Panc1 (cell line): ENCODE data around the gene CDYL. TPM values are rescaled to one million over a fixed set of nuclear protein-coding genes. Genes with fewer than 3 reads are reported as not detected.

Experiments
- ATAC-seq: fragments of 200-7000 bp; cut with Tn5 transposase; 2 replicates; pipeline ENCODE4 v1.9.1; 2020; ENCODE audit warnings: mild to moderate bottlenecking, moderate library complexity
- BruUV-seq: library from RNA; stranded (reverse); fragments of 400-500 nt; replicated peaks from 2 replicates; lab custom pipeline; 2021; lab: Mats Ljungman, UMichigan
- CTCF ChIA-PET: fragments of 300-600 bp; sonication (Branson Sonifier 250); formaldehyde crosslinking; loops from one replicate; lab custom pipeline; 2022; ENCODE audit warnings: antibody characterized with exemption; lab: Charles Lee
- POLR2A ChIA-PET: fragments of 300-600 bp; sonication (Branson Sonifier 250); formaldehyde crosslinking; loops from one replicate; lab custom pipeline; 2022; ENCODE audit warnings: antibody characterized with exemption; lab: Charles Lee
- DNase-seq: peaks from one replicate; pipeline ENCODE4 v3.0.0-alpha.2; 2010; ENCODE audit warnings: low read depth, low spot score
- H3K27ac ChIP-seq: 2 replicates; pipeline ENCODE4 v1.5.1; 2011; ENCODE audit warnings: mild to moderate bottlenecking, low read length, inconsistent platforms
- H3K27me3 ChIP-seq: fragments of 200-500 bp; sonication (Bioruptor generic); 2 replicates; pipeline ENCODE4 v1.6.0; 2014; ENCODE audit warnings: low read length, inconsistent platforms; ENCODE audit not compliant: control insufficient read depth, insufficient read depth
- H3K36me3 ChIP-seq: fragments of 200-500 bp; sonication (Bioruptor generic); 2 replicates; pipeline ENCODE4 v1.5.1; 2014; ENCODE audit warnings: inconsistent platforms, mild to moderate bottlenecking, low read length, moderate library complexity; ENCODE audit not compliant: control insufficient read depth, insufficient read depth
- H3K4me1 ChIP-seq: 2 replicates; pipeline ENCODE4 v1.5.1; 2011; ENCODE audit warnings: inconsistent platforms, mild to moderate bottlenecking, low read length, moderate library complexity; ENCODE audit not compliant: control insufficient read depth, insufficient read depth
- H3K4me3 ChIP-seq, 2 experiments: 2 replicates each; pipeline ENCODE4 v1.5.1; 2011 to 2012; ENCODE audit warnings: low read depth in 2 of 2, low read length in 2 of 2, mild to moderate bottlenecking in 2 of 2, inconsistent platforms in 1 of 2, moderate library complexity in 1 of 2
- H3K9me3 ChIP-seq: fragments of 200-500 bp; sonication (Bioruptor generic); 2 replicates; pipeline ENCODE4 v1.5.1; 2014; ENCODE audit warnings: low read depth, mild to moderate bottlenecking, inconsistent platforms, low read length, moderate library complexity; ENCODE audit not compliant: control insufficient read depth, insufficient read depth
- POLR2AphosphoS5 ChIP-seq: IDR thresholded peaks from 2 replicates; pipeline ENCODE4 v1.6.1; 2012; ENCODE audit warnings: mild to moderate bottlenecking, low read depth, low read length, moderate library complexity
- SIN3A ChIP-seq: IDR thresholded peaks from 2 replicates; pipeline ENCODE4 v1.6.1; 2012; ENCODE audit warnings: low read depth, mild to moderate bottlenecking, low read length, moderate library complexity, borderline replicate concordance; ENCODE audit not compliant: insufficient read depth
- TCF7L2 ChIP-seq: IDR thresholded peaks from 2 replicates; pipeline ENCODE4 v1.6.1; 2011; ENCODE audit warnings: mild to moderate bottlenecking, low read depth, low read length, inconsistent platforms
- in situ Hi-C: cut with HindIII; loops from 2 replicates; pipeline ENCODE4 v1.10.0; 2016; ENCODE audit warnings: low sequenced_read_pairs, low pct_unique_long_range_greater_than_20kb
- intact Hi-C: fragments of 100-400 bp; cut with micrococcal nuclease; formaldehyde crosslinking; loops from one replicate; pipeline ENCODE4 v1.10.0; 2022; ENCODE audit not compliant: unreplicated experiment
- total RNA-seq: library from RNA; stranded (reverse); gene quantifications from one replicate; pipeline ENCODE4 v1.2.1, GENCODE V29; 2021; ENCODE audit not compliant: unreplicated experiment
- TF ChIP-seq, protein P1 (sequence below), 2 experiments: IDR thresholded peaks; 2 replicates each; pipeline ENCODE4 v1.6.1; 2011 to 2012; ENCODE audit warnings: low read depth in 2 of 2, control low read depth in 1 of 2, low read length in 1 of 2, mild to moderate bottlenecking in 1 of 2, moderate library complexity in 1 of 2; ENCODE audit not compliant: insufficient read depth in 1 of 2
- TF ChIP-seq, protein P2 (sequence below): fragments of 450-650 bp; IDR thresholded peaks from 2 replicates; pipeline ENCODE4 v1.5.1; 2017; ENCODE audit warnings: mild to moderate bottlenecking

CDYL gene
- total RNA-seq, 1 experiment from 2014 or later: 61.4 TPM

DNA sequence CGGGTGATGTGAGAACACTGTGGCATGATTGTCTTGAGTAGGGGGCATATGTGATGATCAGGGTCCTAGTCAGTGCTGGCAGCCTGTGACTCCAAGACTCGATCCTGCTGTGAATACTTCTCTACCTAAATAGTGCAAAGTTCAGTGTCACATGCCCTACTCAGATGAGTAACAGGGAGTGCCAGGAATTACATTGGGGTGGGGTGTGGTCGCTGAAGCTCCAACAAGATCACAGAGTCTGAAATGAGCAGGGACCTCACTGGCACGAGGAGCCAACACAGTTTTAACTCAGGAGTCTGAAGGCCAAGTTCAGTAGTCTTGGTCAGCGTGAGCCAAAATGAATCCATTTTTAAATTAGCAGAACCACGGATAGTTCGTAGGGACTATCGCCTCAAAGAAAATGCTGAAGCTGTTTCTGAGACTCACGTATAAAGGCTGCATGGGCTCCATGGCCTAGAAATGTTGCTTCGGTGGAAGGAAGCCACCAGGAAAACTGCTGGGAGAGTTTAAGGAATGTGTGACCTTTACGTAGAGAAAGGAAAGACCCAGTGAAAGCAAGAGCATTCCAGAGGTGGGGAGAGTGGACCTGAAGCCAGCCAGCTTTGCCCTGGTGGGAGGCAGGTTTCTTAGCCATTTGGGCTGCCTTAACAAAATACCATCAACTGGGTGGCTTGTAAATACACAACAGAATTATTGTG, 155.5 kb downstream of the CDYL start:
- POLR2A ChIA-PET: no interaction called here
- H3K4me1 ChIP-seq: peaks cover 10% of the 10 kb centered on the region; the same call in 1 of the 2 replicates
- no TSS peak for BruUV-seq
- DNase-seq: no peak
- intact Hi-C loops: no loop called here
- H3K27me3 ChIP-seq: no peaks in the 10 kb centered on the region
- H3K27ac ChIP-seq: no peak overlapping the region
- H3K9me3 ChIP-seq: no peaks in the 10 kb centered on the region
- CTCF ChIA-PET: no interaction called here
- H3K4me3 ChIP-seq: no peak overlapping the region
- H3K36me3 ChIP-seq: no peaks in the 10 kb centered on the region
- in situ Hi-C loops: no loop called here
- ATAC-seq: no peak
- TF ChIP-seq, protein P1, sequence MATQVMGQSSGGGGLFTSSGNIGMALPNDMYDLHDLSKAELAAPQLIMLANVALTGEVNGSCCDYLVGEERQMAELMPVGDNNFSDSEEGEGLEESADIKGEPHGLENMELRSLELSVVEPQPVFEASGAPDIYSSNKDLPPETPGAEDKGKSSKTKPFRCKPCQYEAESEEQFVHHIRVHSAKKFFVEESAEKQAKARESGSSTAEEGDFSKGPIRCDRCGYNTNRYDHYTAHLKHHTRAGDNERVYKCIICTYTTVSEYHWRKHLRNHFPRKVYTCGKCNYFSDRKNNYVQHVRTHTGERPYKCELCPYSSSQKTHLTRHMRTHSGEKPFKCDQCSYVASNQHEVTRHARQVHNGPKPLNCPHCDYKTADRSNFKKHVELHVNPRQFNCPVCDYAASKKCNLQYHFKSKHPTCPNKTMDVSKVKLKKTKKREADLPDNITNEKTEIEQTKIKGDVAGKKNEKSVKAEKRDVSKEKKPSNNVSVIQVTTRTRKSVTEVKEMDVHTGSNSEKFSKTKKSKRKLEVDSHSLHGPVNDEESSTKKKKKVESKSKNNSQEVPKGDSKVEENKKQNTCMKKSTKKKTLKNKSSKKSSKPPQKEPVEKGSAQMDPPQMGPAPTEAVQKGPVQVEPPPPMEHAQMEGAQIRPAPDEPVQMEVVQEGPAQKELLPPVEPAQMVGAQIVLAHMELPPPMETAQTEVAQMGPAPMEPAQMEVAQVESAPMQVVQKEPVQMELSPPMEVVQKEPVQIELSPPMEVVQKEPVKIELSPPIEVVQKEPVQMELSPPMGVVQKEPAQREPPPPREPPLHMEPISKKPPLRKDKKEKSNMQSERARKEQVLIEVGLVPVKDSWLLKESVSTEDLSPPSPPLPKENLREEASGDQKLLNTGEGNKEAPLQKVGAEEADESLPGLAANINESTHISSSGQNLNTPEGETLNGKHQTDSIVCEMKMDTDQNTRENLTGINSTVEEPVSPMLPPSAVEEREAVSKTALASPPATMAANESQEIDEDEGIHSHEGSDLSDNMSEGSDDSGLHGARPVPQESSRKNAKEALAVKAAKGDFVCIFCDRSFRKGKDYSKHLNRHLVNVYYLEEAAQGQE (IDR thresholded peaks at IDR 0.05; ENCODE audit: insufficient read depth in 1 of 2, low read depth in 2 of 2, low read length in 1 of 2): no peak
- no peak for TF ChIP-seq SIN3A
- TF ChIP-seq POLR2AphosphoS5: no peak
- TF ChIP-seq, protein P2, sequence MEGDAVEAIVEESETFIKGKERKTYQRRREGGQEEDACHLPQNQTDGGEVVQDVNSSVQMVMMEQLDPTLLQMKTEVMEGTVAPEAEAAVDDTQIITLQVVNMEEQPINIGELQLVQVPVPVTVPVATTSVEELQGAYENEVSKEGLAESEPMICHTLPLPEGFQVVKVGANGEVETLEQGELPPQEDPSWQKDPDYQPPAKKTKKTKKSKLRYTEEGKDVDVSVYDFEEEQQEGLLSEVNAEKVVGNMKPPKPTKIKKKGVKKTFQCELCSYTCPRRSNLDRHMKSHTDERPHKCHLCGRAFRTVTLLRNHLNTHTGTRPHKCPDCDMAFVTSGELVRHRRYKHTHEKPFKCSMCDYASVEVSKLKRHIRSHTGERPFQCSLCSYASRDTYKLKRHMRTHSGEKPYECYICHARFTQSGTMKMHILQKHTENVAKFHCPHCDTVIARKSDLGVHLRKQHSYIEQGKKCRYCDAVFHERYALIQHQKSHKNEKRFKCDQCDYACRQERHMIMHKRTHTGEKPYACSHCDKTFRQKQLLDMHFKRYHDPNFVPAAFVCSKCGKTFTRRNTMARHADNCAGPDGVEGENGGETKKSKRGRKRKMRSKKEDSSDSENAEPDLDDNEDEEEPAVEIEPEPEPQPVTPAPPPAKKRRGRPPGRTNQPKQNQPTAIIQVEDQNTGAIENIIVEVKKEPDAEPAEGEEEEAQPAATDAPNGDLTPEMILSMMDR: no peak
- no peak for TF ChIP-seq TCF7L2

DNA sequence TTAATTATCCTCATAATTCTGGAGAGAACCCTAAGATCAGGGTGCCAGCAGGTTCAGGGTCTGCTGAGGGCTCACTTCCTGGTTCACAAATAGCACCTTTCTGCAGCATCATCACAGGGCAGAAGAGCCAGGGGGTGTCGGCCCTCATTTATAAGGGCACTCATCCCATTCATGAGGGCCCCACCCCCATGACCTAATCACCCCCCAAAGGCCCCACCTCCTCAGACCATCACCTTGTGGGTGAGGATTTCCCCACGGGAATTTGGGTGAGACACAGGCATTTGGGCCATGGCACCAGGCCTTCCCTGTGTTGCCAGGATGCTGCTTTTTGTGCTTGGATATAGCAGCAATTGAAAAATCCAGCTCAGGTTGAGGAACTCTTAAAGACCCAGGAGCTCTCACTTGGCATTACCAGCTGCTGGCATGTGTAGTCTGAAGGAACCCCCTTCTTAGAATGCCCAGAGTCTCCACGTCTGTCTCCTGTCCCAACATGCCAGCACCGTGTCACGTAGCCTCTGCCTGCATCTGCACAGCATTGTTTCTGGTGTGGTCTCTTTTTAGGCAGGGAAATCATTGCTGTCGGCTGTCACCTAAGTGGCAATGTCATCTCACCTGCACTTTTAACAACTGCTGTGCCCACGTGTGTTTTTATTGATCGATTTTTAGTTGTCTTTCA, 156.2 kb downstream of the CDYL start:
- no peaks in the 10 kb centered on the region for H3K36me3 ChIP-seq
- no peaks in the 10 kb centered on the region for H3K9me3 ChIP-seq
- intact Hi-C loops: no loop called here
- no peak overlapping the region for H3K4me3 ChIP-seq
- H3K27ac ChIP-seq: no peak overlapping the region
- ChIA-PET CTCF (no interaction called here), POLR2A (no interaction called here)
- BruUV-seq: no TSS peak
- in situ Hi-C loops: no loop called here
- no peak for ATAC-seq
- H3K4me1 ChIP-seq: peaks cover 10% of the 10 kb centered on the region; the same call in 1 of the 2 replicates
- no peaks in the 10 kb centered on the region for H3K27me3 ChIP-seq
- TF ChIP-seq, protein P1 (IDR thresholded peaks at IDR 0.05; ENCODE audit: insufficient read depth in 1 of 2, low read depth in 2 of 2, low read length in 1 of 2): no peak
- no peak for DNase-seq
